Mucosa of rectum (tissue), 2 donors: ENCODE results near the gene THSD4.

Source experiments
- H3K27ac ChIP-seq, 2 donors: one replicate each; pipeline ENCODE4 v1.7.0; 2013; ENCODE audit warnings: inconsistent platforms in 2 of 2, low read depth in 2 of 2, low read length in 2 of 2
- H3K27me3 ChIP-seq, 2 donors: one replicate each; pipeline ENCODE4 v1.7.0; 2013; ENCODE audit warnings: low read length in 2 of 2; ENCODE audit not compliant: control insufficient read depth in 2 of 2, insufficient read depth in 2 of 2
- H3K36me3 ChIP-seq, 2 donors: one replicate each; pipeline ENCODE4 v1.7.0; 2013; ENCODE audit warnings: low read length in 2 of 2; ENCODE audit not compliant: control insufficient read depth in 2 of 2, insufficient read depth in 2 of 2
- H3K4me1 ChIP-seq, 2 donors: one replicate each; pipeline ENCODE4 v1.7.0; 2013; ENCODE audit warnings: low read length in 2 of 2, mild to moderate bottlenecking in 1 of 2; ENCODE audit not compliant: control insufficient read depth in 2 of 2, insufficient read depth in 2 of 2
- H3K4me3 ChIP-seq, 2 donors: one replicate each; pipeline ENCODE4 v1.7.0; 2013; ENCODE audit warnings: low read length in 2 of 2
- H3K9ac ChIP-seq, 2 donors: one replicate each; pipeline ENCODE4 v1.7.0; 2013; ENCODE audit warnings: low read length in 2 of 2, low read depth in 1 of 2, mild to moderate bottlenecking in 1 of 2
- H3K9me3 ChIP-seq, 2 donors: one replicate each; pipeline ENCODE4 v1.7.0; 2013; ENCODE audit warnings: low read length in 2 of 2; ENCODE audit not compliant: control insufficient read depth in 2 of 2
- donor health status: healthy.
- donor health status: Normal muscosa, but diverticular disease.

The THSD4 gene

DNA sequence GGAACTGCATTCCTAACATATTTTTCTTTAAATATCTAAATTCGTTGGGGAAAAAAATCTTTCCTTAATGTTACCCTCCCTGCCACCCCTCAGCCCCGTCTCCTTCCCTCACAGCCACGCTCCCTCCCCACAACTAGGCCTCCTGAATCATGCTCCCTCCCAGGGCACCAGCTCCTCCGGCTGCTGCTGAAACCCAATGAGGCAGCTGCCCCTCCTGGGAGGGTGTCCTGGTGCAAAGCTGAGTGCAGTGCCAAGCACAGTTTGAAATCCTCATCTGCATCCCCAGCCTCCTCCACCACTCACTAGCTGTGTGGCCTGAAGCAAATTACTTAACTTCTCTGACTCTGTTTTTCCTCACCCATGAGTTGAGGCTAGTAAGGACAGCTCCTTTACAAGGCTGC, 692.4 kb downstream of the THSD4 start:
- Histone ChIP-seq H3K27me3 (no peaks in the 10 kb centered on the region), H3K4me3 (no peak overlapping the region), H3K9ac (no peak overlapping the region), H3K27ac (no peak overlapping the region), H3K4me1 (peaks cover 0 to 3% of the 10 kb centered on the region in 2 donors), H3K9me3 (no peaks in the 10 kb centered on the region), H3K36me3 (no peaks in the 10 kb centered on the region)

DNA sequence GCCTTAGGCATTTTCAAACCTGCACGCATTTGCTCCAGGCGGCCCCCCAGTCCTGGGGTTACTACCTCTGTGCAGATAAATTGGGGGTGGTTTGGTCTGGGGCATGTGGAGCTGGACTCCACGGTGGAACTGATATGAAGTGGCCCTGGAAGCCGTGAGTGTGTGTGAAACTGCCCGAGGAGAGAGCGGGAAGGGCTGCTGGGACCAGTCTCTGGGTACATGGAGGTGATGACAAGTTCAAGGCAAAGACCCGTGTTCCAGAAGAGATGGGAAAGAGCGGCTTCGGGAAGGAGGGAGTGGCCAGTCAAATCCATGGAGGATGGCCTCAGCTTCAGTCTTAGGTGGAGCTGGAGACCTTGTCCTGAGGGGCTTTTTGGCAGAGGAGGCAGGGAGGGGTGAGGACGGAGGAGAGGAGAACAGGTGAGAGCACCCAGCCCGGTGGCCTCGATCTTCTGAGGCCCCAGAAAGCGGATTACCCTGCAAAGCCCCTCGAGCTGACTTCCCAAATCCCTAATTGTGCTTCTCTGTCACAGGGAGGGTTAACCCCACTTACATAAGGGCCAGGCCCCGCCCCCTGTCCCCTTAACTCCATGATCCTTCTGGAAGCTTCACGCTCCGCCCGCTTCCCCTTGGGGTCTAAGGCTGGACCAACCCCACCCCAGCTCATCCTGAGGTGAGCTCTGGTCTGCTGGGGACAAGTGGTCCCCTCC, 693.2 kb downstream of the THSD4 start:
- Histone ChIP-seq H3K4me3 (no peak overlapping the region), H3K36me3 (no peaks in the 10 kb centered on the region)

DNA sequence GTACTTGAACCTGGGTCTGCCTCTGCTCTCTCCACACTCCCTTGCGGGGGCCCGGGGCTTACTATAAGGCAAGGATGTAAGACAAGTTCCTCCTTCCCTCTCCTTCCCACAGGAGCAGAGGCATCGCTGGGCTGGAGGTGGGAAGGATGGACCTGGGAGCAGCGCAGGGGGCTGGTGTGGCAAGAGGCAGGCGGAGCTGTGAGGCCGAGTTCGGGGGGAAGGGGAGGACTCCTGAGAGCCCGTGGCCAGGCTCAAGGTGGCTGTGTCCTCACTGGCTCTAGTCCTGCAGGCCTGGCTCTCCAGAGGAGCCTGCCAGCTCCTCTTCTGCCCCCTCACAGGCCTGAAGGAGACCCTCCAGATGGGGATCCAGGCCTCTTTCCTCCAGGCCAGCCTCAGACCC, 694.1 kb downstream of the THSD4 start:
- Histone ChIP-seq H3K36me3 (no peaks in the 10 kb centered on the region), H3K9me3 (no peaks in the 10 kb centered on the region), H3K9ac (no peak overlapping the region), H3K27me3 (no peaks in the 10 kb centered on the region), H3K4me3 (no peak overlapping the region), H3K27ac (no peak overlapping the region), H3K4me1 (peaks cover 0 to 3% of the 10 kb centered on the region in 2 donors)

More for the DNA sequence above, 693.2 kb downstream of the THSD4 start:
- Histone ChIP-seq H3K27ac (no peak overlapping the region), H3K27me3 (no peaks in the 10 kb centered on the region), H3K9me3 (no peaks in the 10 kb centered on the region), H3K4me1 (peaks cover 0 to 3% of the 10 kb centered on the region in 2 donors), H3K9ac (no peak overlapping the region)

GRCh38 chr15:71810256-71811035, 695.2 kb downstream of the THSD4 start, which contains the start of gene NR2E3:
Gene NR2E3 (plus strand): TSS chr15:71810554. CDS start chr15:71810744, 190 bp downstream.
- no peaks in the 10 kb centered on the region for H3K36me3 ChIP-seq
- H3K9me3 ChIP-seq = no peaks in the 10 kb centered on the region
- H3K27me3 ChIP-seq = no peaks in the 10 kb centered on the region
- H3K9ac ChIP-seq = no peak within 1 kb of the TSS
- no peak within 1 kb of the TSS for H3K4me3 ChIP-seq
- no peak within 1 kb of the TSS for H3K27ac ChIP-seq
- H3K4me1 ChIP-seq = peaks cover 0 to 3% of the 10 kb centered on the region in 2 donors

DNA sequence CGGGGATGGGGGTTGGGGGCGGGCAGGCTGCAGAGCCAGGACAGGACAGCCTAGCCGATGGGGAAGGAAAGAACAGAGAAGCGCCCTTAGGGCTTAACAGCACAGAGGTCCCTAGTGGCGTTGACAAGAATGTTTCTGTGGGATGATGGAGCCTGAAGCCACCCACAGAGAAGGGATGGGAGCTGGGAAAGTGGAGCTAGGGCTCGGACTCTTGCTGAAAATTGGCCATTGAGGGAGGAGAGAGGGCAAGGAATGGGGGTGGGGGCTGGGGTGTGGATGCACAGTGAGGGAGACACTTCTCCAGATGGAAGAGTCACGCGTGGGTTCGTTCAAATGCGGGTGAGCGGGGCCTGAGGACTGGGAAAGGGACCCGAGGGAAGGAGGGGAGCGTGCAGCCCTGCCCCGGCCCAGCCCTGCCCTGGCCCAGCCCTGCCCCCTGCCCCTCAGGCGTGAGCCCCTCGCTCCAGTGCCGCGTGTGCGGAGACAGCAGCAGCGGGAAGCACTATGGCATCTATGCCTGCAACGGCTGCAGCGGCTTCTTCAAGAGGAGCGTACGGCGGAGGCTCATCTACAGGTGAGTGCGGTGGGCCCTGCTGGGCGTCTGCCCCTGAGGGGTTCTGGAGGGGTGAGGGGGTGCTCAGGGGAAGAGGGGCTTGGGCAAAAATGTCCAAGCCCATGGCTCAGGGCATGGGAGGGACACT, 695.9 kb downstream of the THSD4 start:
- no peak overlapping the region for H3K27ac ChIP-seq
- no peaks in the 10 kb centered on the region for H3K9me3 ChIP-seq
- peaks cover 0 to 3% of the 10 kb centered on the region in 2 donors for H3K4me1 ChIP-seq
- H3K4me3 ChIP-seq = no peak overlapping the region
- H3K27me3 ChIP-seq = no peaks in the 10 kb centered on the region
- no peaks in the 10 kb centered on the region for H3K36me3 ChIP-seq
- no peak overlapping the region for H3K9ac ChIP-seq

GRCh38 chr15:71811752-71812735, 696.8 kb downstream of the THSD4 start:
- Histone ChIP-seq H3K9ac (no peak overlapping the region), H3K27ac (no peak overlapping the region), H3K36me3 (no peaks in the 10 kb centered on the region), H3K4me1 (peaks cover 0 to 3% of the 10 kb centered on the region in 2 donors), H3K4me3 (no peak overlapping the region), H3K27me3 (no peaks in the 10 kb centered on the region), H3K9me3 (no peaks in the 10 kb centered on the region)

DNA sequence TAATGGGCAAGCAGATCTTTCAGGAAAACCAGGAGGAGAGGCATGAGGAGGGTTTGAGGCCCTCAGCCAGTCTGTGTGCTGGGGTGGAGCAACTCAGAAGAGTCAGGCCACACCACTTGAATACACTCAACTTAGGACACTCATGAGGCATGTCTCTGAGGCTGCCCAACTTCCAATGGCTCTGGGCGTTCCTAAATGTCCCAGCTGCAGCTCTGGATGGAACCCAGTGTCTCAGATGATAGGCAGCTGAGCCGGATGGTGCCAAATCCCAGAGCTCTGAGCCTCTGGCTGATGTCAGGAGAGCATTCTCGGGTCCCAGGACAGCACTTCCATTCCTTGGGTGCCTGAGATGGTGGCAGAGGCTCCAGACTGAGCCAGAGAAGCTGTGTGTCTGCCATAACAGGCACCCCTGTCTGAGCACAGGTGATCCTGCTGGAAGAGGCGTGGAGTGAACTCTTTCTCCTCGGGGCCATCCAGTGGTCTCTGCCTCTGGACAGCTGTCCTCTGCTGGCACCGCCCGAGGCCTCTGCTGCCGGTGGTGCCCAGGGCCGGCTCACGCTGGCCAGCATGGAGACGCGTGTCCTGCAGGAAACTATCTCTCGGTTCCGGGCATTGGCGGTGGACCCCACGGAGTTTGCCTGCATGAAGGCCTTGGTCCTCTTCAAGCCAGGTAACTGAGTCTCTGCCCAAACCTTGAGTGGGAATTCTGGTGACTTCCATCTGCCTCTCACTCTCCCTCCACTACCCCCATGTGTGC, 697.9 kb downstream of the THSD4 start:
- H3K9me3 ChIP-seq = no peaks in the 10 kb centered on the region
- no peak overlapping the region for H3K4me3 ChIP-seq
- H3K36me3 ChIP-seq = no peaks in the 10 kb centered on the region
- peaks cover 0 to 3% of the 10 kb centered on the region in 2 donors for H3K4me1 ChIP-seq
- no peak overlapping the region for H3K27ac ChIP-seq
- no peak overlapping the region for H3K9ac ChIP-seq
- H3K27me3 ChIP-seq = no peaks in the 10 kb centered on the region

DNA sequence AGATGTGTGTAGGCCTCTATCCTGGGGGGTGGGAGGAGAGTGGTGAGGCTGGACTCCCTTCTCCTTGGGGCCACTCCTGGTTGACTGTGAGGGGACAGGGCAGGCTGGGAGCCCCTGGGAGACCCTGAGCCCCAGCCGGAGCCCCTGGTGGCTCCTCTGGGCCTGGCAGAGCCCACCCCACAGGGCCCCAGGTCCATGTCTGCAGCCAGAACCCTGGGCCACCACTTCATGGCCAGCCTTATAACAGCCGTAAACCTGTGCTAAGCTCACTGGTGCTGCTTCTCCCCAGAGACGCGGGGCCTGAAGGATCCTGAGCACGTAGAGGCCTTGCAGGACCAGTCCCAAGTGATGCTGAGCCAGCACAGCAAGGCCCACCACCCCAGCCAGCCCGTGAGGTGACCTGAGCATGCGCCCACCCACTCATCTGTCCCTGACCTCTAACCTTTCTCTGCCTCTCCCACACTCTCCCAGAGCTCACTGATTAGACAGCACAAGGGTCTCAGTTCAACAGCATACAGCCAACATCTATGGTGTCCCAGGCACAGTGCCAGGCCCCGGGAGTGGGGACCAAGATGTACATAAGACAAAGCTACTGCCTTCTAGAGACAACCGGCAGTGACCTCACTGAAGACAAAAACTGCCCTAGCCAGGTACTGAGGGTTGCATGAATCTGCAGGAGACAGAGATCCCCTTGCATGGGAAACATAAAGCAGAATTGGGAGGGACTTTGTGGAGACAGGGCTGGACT, 698.6 kb downstream of the THSD4 start:
- Histone ChIP-seq H3K27me3 (no peaks in the 10 kb centered on the region), H3K4me3 (no peak overlapping the region), H3K36me3 (no peaks in the 10 kb centered on the region), H3K27ac (no peak overlapping the region), H3K4me1 (peaks cover 0 to 3% of the 10 kb centered on the region in 2 donors), H3K9me3 (no peaks in the 10 kb centered on the region), H3K9ac (no peak overlapping the region)
